Choroid plexus epithelial cell (primary cell): ENCODE data around the gene ARID1A.

Experiments used
- DNase-seq: peaks from one replicate; pipeline ENCODE4 v3.0.0-alpha.2; 2010; ENCODE audit warnings: low read depth
- H3K4me3 ChIP-seq: 2 replicates; pipeline ENCODE4 v1.5.1; 2011; ENCODE audit warnings: low read depth, mild to moderate bottlenecking, control low read depth, low read length, moderate library complexity
- TF ChIP-seq, protein P1 (sequence below): conservative IDR thresholded peaks from 2 replicates; pipeline ENCODE4 v1.5.1; 2011; ENCODE audit warnings: low read depth, mild to moderate bottlenecking, control low read depth, inconsistent platforms, low read length, moderate library complexity

Gene ARID1A

DNA sequence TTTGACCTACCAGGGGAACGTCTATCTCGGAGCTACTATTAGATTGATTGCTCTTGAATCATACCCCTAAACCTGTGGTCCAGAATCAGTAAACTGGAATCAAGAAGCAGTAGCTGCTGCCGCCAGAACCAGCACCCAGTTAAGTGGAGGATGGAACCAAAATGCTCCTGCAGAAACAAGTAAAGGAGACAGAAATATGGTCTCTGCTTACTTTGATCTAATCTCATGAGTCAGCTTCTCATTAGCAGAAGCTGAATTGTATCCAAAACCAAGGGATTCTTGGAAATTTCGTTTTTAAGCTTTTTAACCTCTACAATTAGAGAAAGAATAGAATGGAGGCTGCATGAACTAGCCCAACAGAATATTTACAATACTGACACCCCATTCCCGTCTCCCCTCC, 49.4 kb downstream of the ARID1A start:
- H3K4me3 ChIP-seq, result no peak overlapping the region
- TF ChIP-seq, protein P1, sequence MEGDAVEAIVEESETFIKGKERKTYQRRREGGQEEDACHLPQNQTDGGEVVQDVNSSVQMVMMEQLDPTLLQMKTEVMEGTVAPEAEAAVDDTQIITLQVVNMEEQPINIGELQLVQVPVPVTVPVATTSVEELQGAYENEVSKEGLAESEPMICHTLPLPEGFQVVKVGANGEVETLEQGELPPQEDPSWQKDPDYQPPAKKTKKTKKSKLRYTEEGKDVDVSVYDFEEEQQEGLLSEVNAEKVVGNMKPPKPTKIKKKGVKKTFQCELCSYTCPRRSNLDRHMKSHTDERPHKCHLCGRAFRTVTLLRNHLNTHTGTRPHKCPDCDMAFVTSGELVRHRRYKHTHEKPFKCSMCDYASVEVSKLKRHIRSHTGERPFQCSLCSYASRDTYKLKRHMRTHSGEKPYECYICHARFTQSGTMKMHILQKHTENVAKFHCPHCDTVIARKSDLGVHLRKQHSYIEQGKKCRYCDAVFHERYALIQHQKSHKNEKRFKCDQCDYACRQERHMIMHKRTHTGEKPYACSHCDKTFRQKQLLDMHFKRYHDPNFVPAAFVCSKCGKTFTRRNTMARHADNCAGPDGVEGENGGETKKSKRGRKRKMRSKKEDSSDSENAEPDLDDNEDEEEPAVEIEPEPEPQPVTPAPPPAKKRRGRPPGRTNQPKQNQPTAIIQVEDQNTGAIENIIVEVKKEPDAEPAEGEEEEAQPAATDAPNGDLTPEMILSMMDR, result no peak

DNA sequence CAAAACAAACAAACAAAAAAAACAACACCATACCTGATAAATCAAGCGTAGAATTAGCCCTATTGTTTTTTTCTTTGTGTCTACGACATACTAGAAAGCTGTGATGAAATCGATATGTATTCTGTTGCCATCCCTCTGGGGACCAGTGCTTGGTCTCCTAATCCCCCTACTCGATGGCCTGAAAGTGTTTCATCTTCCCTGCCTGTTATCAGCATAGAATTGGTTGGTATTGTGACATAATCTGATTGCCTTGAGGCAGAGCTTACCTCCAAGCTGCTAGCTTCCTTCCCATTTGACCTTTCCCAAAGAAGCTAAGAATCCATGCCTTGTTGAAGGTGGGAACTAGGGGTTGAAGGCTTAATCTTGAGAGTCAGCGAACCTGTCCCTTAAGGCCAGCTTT, 51.2 kb downstream of the ARID1A start:
- TF ChIP-seq, protein P1, result no peak
- DNase-seq, result no peak
- H3K4me3 ChIP-seq, result no peak overlapping the region

More for the DNA sequence above, 49.4 kb downstream of the ARID1A start:
- peak; percentile 31 for DNase-seq

DNA sequence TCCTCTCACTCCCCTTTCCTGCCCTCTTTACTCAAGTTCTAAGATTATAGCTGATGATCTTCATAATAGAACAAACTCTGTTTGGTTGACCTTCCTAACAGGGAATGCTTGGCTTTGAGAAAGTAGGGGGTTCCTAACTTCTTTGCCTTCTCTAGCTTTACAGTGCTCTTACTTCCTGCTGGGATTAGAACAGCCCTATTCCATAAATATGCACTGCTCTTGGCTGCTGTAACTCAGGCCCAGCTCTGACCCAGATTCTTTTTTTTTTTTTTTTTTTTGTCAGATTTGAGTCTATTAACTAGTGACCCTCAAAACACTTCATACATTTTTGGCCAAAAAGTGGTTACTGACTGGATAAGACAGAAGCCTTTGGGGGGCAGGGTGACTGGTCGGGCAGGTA, 52.5 kb downstream of the ARID1A start:
- no peak overlapping the region for H3K4me3 ChIP-seq
- no peak for DNase-seq
- TF ChIP-seq, protein P1, result no peak

DNA sequence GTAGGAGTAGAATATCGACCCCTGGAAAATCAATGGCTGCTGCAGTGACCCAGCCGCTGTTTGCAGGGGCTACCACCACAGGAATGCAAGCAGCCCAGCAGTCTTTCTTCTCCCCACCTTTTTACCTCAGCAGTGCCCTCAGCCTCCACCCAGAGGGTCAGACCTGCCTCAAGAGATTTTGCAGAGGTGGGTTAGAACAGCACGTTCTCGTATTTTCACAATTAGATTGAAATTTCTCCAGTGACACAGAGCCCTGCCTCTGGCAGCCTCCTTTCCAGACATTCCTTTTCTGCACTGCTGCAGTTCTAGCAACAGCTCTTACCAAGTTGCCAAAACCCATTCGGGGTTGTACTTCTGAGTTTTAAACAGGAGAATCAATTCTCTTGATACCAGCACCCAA, 53.6 kb downstream of the ARID1A start:
- TF ChIP-seq, protein P1, result no peak

DNA sequence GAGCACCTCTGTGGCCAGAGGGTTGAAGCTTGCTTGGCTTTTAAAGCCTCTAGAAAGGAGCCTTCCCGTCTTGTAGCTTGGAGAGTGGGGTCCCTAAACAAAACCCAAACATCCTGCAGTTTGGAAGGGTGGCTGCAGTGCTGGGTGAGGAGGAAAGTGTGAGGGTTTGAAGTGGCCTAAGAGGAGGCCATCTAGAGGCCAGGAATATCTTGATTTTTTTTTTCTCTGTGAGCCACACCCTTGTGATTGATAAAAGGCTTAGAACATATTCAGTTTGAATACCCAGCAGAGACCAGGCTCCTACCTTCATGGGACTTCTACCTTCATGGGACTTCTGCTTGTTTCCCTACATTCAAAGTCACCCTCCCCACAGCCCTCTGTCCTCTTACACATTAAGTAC, 54.6 kb downstream of the ARID1A start:
- no peak overlapping the region for H3K4me3 ChIP-seq
- TF ChIP-seq, protein P1, result peak; percentile 3
- no peak for DNase-seq

More for the DNA sequence above, 53.6 kb downstream of the ARID1A start:
- H3K4me3 ChIP-seq, result no peak overlapping the region
- DNase-seq, result no peak

DNA sequence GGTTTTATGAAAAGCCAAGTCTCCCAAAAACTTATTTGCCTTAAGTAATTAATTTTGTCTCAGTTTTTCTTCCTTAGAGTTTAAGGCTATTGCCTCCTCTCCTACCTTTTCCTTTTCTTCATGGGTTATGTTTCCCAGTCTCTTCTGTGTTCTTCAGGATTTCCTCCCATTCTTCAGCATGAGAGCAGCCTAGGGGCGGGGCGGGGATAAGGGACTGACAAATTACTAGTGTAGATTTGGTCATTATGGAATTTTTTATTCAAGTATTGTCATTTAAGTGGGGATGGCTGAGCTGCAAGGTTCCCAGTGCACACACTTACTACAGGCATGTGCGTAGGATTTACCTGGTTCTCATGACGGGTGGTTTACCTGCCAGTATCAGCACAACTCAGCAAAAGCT, 56.7 kb downstream of the ARID1A start:
- H3K4me3 ChIP-seq, result no peak overlapping the region

DNA sequence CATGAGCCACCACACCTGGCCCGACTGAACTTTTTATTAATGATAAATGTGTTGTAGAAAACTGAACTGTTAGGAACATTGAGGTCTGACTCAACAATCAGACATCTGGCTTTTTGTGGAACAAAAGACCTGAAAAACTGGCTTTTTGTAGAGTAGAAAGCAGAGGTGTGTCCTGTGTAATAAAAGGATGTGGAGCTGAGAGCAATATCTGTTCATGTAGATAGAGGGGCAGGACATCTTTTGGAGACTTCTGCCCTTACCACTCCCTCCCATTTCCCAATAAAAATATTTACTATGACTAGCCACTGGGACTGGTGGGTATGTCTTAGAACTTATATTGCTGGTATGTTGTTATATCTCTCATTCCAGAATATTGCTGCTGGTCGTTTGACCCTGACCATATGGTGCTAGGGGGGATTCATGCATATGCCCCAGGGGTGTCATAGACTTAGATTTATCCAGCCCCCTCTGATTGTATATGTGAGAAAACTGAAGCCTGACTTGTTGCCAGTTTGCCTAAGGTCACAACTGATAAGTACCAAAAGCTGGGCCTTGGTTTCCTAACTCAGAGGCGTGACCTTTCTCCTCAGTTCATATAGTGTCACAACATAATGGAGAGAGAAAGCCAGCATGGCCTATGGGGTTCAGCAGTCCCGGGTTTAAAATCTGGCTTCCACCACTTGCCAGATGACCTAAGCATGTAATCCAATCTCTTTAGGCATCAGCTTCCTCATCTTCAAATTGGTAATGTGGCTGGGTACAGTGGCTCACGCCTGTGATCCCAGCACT, 58.5 kb downstream of the ARID1A start:
- TF ChIP-seq, protein P1, result no peak
- no peak overlapping the region for H3K4me3 ChIP-seq
- no peak for DNase-seq

More for the DNA sequence above, 56.7 kb downstream of the ARID1A start:
- TF ChIP-seq, protein P1, result no peak
- no peak for DNase-seq
